HK-2 (cell line): Measurements from ENCODE around the gene ACTL10.
A peak's percentile ranks its signal among the peaks of the same experiment; 100 is the strongest.

Experiments
- DNase-seq: peaks from one replicate; pipeline ENCODE4 v3.0.0-alpha.2; 2018; ENCODE audit not compliant: unreplicated experiment

The ACTL10 gene

DNA sequence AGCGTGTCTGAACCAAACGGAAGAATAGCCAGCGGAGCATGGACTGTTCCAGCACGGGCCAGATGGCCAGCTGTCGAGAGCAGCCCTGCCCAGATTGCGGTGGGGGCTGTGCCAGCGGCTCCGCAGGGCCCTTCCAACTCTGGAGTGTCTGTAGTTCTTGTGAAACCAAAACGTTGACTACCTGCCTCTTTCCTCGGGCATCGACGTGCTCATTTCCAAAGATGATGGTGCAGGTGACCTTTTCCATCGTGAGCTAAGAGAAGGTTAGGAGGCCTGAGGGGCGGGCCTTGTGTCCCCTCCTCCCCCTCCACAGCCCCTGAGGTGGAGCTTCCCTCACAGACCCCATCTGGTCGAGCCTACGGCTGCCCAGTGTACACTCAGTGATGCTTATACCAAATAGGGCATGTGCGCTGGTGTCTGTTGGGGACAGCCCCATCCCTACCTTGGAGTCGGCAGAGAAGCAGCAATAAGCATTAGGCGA is 17.5 kb upstream of the ACTL10 start:
- DNase-seq = no peak

DNA sequence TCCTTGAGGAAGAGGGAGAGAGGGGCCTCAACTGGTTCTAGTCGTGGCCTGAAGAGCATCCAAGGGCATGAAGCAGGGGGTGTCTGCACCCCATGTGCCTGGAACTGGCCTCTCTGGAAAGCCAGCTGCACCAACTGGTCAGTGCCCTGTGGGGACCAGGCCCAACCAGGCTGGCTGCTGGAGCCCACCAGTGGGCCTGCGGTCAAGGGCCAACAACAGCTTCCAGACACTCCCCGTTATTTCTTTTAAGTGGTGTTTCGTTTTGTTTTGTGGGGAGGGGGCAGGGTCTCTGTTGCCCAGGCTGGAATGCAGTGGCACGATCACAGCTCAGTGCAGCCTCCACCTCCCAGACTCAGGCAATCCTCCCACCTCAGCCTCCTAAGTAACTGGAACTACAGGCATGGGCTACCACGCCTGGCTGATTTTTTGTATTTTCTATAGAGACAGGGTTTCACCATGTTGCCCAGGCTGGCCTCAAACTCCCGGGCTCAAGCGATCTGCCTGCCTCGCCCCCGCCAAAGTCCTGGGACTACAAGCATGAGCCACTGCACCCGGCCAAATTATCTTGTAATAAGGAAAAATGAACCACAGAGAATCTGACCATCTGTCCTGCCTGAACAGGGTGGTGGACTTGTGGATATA is 16.5 kb upstream of the ACTL10 start:
- DNase-seq = no peak

DNA sequence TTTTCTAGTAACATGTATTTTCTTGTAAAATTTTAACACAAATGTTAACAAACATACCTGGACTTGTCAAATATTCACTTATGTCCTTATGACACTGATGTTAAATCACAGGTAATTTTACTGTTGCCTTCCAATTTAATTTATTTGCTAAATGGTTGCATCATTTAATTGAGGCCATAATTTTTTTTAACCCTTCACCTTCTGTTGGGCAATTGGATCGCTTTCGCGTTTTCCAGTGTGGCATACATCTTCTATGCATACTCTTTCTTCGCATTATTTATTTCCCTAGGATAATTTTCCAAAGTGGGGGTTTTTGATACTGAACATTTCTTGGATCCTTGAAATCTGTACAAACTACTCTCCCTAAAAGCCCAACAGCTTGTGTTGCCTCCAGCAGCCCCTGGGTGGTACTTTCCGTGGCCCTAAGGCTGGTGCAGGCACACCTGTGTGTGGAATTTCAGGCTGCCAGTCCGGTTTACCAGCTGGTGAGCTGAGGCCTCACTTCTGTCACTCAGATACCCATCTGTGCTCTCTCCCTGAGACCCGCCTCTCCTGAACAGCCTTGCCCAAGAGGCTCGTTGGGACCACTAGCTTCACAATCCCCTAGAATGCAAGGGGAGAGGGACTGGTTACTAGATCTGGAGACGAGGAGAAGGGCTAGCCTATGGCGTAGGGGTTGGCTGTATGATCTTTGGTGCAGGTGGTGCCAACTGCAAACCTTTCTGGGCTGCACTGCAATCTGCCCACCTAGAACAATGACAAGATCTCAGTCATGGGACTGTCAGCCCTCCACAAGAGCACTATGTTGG is 15.8 kb upstream of the ACTL10 start:
- DNase-seq = no peak

DNA sequence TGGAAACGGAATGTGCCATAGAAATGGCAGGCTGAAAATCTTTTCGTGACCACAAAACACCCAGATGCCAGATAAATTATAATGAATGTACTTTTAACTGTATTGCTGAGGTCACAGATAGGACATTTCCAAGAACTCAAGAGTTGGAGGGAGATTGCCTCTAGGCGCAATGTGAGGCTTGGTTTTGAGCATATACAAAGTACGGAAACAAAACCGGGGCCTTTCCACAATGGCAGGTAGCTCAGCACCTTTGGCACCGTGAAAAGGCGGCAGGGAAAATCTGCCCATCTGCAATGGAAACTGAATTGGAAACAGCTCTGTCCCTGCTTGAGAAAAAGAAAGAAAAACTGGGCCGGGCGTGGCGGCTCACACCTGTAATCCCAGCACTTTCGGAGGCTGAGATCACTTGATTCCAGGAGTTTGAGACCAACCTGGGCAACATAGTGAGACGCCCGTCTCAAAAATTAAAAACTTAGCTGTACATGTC is 15.1 kb upstream of the ACTL10 start:
- DNase-seq = no peak

DNA sequence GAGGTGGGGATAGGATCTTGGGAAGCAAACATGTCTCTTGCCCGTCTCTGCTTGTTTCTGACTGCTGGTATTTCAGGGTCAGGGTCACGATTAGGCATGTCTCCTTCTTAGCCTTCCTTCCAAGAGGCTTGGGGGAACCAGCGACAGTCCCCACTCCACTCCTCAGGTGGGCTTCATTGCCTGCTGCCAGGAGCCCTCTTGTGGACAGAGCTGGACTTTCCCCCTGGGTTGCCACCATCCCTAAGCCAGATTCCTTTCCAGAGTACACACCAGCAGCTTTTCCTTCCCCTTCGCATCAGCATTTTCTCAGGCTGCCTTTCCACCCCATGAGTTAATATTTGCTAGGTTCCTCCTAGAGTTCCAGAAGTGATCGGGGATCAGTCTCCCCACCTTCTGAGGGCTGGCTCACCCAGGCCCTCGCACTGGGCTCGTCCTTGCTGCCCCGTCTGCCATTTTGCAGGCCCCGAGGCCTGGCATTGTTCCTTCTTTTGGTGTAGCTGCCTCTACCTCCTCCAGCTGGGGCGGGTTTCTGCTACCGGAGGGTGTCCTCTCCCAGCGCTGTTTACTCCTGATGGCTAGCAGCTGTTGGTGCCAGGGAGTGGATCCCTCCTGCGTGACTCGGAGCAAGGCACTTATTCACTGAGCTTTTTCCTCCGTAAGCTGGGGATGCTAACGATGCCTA is 13.4 kb upstream of the ACTL10 start:
- peak; percentile 81 for DNase-seq

DNA sequence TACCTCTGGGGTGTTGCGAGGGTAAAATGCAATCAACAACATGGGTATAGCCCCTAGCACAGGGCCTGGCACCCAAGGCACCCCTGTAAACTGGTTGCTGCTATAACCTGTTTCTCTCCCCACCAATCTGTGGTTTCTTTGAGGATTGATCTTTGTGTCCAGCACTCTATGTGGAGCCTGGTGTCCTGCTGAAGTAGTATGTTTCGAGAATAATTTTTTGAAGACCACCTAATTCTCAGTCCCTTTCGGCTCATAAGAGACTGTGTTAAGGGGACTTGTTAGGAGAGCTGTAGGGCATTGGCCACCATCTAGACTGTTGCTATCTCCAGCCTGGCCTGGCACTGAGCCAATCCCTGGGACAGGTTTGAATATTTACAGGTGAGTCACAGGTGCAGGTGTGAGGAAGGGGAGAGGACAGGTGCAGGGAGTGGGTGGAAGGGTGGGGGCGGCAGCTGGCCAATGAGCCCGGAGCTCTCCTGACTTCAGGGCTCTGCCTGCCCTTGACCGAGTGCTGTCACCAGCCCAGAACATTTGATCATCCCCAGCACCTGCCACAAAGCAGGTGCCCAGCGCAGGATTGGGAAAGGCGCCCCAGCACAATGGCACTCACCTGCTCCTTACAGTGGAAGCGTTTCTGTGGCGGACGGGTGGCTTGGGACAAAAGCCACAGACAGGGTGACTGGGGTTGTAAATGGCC is 12.7 kb upstream of the ACTL10 start:
- no peak for DNase-seq

DNA sequence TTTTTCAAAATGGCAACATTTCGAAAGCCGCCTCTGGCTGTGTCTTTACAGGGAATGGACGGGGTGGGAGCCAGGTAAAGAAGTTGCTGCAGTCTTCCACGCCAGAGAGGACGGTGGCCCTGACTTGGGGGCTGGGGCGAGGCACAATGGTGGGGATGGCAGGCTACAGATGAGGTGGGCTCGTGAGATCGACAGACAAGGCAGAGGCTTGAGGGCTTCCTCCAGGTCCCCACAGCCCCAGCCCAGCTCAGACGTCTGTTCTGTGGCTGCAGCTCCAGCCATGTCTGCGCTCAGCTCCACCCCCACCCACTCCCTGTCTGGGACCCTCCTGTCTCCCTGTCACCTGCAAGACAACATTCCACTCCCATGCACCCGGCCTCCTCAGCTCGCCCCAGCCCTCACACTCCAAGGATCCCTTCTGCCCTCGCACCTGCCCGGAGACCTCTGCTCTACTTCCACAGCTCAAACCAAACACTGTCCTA is 12.0 kb upstream of the ACTL10 start:
- no peak for DNase-seq

DNA sequence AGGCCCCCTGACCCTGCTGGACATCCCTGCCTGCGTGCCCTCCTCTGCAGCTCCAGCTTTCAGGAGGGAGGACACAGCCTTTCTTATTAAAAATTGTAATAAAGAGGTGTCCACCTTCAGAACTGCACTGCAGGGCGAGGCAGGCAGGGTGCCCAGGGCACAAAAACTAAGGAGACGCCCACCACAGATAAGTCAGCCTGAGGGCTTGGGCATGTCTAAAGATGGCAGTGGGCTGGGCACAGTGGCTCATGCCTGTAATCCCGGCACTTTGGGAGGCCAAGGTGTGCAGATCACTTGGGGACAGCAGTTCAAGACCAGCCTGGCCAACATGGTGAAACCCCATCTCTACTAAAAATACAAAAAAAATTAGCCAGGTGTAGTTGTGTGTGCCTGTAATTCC is 11.6 kb upstream of the ACTL10 start:
- no peak for DNase-seq

DNA sequence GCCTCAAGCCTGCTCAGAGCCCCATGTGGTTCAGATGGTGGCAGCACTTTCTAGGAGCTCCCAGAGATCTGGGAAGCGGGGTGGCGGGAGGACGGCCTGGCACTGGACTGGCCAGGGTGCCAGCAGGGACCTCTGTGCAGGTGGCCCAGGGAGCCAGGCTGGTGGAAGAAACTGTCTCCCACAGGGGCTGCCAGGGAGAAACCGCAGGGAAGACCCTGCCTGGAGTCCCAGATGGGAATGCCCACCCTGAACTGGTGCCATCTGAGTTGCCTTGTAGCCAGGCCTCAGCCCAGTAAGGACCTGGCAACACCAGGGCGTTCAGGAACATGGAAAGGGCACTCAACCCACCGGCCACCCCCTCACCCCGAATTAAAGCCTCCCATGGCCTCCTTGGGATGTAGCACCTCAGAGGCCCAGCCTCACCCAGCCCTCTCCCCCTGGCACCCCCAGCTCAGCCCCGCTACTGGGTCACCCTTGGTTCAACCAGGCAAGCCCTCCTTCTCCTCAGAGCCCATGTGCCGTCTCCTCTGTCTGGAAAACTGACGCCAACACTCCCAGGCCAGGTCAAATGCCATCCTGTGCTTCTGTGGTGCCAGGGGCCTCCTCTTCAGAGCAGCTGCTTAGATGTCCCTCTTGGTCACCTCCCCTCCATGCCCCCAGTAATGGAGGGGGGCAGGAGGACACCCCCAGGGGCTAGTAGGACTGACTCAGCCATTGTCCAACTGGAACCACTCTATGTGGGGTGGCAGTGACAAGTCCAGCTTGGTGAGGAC is 10.5 kb upstream of the ACTL10 start:
- no peak for DNase-seq

DNA sequence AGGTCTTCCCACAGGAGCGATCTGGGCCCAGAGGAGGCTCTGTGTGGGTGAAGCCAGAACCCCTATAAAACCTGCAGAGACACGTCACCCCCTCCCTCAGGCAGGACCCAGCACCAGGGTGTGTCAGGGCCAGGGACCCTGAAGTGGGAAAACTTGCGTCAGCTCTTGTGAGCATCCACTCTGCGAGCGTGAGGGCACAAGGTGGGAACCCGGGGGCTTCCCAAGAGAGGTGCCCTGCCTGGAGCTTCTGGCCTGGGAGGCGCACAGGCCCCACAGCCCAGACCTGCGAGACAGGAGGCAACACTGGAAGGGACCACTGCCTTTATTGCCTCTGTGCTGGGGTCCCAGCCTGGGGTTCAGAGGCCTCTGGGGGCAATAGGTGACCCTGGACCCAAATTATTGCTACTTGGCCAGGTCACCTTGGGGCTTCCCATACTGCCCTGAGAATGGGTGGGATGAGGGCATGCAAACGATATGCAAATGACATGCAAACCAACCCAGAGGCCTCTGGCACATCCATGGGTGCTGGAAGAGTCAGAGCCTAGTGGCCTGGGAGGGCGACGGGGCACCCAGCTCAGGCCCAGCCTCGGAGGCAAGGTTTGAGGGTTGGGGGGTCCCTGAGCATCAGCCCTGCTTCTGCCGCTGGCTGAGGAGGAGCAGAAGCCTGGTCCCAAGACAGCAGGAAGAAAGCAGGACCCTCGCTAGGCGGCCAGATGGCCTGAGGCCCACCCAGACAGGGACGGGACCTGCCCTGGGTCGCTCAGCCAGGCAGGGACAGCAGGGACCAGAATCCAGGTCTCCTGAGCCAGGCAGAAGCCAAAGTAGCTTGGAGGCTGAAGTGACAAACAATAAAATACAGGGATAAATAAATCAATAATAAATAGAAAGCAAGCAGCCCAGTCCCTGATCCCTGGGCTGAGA is 9.7 kb upstream of the ACTL10 start:
- no peak for DNase-seq

DNA sequence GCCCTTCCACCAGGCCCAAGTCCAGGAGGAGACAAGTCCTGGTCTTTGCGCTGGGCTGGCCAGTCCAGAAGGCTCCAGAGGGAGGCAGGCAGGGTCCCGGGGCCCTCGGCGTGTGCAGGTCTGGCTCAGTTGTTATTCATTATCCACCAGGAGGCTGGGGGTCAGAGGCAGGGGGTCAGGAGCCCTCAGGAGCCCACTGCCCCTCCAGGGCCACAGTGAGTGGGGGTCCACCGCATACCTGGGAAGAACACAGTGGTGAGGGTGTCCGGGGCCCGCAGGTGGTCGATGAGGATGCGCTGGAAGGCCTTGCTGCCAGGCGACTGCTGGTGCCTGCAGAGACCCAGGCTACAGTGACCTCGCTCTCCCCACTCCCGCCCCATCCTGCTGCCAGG is 9.0 kb upstream of the ACTL10 start:
- DNase-seq = no peak

DNA sequence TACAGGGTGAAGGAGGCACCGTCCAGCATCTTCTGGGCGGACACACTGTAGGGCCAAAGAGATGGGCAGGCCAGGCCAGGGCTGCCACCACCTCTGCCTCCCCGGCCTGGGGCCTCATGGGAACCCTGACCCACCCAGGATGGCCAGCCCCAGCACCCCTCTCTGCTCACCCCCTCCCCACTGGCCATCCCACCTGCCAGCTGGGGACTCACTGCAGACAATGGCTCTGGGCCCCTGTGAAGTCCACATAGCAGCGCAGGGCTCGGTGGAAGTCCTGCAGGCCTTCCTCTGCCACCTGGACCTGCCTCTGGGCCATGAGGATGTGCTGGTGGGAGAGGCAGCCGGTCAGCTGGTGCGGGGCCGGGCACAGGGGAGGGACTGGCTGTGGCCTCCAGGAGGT is 8.2 kb upstream of the ACTL10 start:
- no peak for DNase-seq

DNA sequence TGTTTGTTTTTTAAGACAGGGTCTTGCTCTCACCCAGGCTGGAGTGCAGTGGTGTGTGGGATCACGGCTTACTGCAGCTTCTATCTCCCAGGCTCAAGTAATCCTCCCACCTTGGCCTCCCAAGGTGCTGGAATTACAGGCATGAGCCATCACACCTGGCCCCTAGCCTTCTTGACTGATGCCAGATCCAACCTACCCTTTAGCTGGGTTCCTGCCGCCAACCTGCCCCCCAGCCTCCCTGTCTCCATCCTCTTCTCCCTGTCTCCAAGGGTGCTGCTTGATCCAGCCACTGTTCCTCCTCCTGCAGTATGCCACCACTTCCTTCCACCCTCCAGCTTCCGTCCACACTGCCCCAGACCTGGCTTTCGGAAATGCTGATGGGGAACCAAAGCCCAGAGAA is 7.8 kb upstream of the ACTL10 start:
- no peak for DNase-seq

DNA sequence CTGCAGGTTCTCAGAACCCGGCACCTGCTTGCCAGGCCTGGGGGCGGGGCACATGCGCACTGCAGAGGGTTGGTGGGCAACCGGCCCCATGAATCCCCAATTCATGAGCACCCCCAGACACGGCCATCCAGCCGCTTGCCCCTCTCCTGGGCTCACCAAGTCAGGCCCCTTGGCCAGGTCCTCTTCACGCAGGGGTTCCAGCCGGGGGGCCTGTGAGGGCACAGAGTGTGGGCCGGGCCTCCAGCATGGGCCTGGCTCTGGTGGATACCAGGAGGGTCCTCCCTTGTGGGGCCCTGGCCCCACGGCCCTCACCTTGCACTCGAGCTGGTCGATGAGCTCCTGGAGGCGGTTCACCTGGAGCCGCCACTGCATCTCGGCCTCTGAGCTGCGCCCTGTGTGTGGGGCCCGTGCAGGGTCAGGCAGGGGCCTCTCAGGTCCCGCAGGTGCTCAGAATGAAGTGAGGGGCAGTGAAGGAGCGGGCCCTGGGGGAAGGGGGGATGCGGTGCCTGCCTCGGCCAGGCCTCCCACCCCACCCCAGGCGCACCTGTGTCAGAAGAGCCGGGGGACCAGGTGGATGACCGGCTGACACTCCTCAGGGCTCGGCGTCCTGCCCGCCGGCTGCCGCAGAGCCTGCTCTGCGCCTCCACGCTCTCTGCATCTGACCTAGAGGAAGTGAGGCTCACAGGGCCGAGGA is 7.3 kb upstream of the ACTL10 start:
- DNase-seq = no peak

DNA sequence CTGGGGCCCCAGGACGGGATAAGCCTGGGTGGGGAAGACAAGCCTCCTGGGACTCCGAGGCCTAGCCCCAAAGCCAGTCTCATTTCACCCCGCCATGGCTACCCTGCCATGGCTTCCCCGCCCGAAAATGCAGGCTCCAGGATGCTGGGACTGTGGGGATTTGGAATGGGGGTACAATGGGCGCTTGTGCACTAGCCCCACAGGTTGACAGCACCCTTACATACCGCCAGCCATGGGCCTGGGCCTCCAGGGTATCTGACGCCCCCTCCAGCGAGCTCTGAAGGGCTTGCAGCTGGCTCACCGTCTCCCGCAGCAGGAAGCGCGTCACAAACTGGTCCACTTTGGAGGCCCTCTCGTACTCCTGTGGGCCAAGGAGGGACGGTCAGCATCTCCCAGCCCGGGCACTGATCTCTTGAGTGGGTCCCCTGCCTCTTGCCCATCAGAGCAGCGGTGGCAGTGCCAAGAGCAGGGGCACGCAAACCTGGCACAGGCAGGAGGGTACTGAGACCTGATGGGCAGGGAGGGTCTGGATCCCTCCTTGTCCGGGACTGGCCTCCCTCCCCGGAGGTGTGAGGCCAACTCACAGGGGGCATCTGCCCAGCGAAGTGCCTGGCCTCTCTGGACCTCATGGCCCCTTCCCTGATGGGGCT is 6.6 kb upstream of the ACTL10 start:
- DNase-seq = no peak

DNA sequence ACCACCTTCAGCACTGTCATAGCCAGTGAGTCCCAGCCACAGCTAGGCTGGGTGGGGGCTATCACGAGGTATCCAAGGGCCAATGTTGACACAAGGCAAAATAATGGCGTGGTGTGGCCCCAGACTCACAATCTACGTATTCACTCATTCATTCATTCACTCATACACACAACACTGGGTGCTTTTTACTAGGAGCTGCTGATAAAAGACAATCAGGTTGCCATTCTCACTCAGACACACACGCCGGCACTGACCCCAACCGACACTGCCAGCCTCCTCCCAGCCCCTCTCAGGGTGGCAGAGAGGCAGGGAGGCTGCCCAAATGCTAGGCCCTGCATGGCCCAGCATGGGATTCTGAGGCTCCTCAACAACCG is 6.1 kb upstream of the ACTL10 start:
- DNase-seq = no peak

DNA sequence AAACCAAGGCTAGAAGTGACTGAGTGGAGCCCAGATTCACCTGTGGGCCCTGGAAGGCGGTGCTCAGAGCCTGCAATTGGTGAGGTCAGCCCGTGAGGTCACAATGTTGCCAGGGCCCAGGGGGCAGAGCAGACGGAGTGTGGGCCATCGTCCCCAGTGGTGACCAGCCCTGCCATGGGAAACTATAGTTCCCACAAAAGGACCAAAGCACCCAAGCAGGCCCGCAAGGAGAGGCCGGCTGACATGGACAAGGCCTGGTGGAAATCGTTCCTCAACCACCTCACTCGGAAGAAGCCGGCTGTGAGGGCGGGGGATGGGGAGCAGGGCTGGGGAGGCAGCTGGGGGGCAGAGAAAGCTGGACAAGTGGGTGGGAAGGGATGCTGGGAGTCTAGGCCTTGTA is 4.6 kb upstream of the ACTL10 start, which contains the start of gene C20orf144:
Gene C20orf144 (plus strand): TSS at position 156 of the 400 bp plus-strand sequence. CDS start 19 bp downstream, at position 175.
- DNase-seq = no peak

DNA sequence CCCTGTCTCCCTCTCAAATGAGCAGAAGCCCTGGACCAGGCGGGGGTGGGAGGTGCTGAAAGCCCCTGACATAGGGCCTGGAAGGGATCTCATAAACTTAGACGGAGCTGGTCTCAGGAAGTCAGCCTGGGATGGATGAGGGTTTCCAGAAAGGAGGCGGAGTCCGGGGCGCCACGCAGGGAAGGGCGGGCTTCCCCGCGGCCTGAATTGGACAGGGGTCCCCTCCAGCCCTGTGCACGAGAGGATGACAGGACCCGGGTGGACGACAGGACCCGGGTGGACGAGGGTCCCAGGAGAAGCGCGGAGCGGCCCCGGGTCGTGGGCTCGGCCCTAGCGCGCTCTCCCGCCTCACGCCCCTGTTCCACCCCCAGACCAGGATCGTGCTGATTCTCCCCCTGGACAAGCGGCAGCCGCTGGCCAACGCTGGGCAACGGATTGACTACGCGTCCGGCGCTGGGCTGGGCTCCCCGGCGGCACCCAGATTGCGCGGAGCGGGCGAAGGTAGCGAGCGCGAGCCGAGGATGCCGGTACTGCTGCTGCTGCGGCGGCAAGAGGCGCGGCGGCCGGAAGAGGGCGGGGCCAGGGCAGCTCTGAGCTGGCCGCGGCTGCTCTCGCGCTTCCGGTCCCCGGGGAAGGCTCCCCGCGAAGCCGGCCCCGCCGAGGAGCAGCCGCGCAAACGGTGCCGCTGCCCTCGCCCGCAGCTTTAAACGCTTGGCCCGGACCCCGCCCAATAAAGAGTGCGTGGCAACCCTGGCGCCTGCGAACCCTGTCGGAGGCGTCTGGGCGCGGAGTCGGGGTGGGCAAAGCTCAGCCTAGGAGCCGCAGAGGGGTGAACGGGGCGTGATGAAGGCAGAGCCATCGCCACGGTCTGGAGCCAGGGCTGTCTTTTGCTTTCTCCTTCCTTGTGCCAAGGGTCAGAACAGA is 3.3 kb upstream of the ACTL10 start:
- DNase-seq = peak; percentile 86
